Measurements from ENCODE around the gene CHAF1B. TPM values are rescaled to one million over a fixed set of nuclear protein-coding genes. Genes with fewer than 3 reads are reported as not detected.
"Not testable (repeated sequence)": the region's sequence is repeated elsewhere in the genome, so short reads cannot be mapped to it uniquely, and the experiment has no call there.

The CHAF1B gene
- 52.7 and 53.4 TPM in 2 replicates for total RNA-seq (2021)
- Bru-seq, nascent RNA: percentile 84 among the genes with signal in this experiment
- percentile 85 among the genes with signal in this experiment for BruChase-seq, experiment 1, labeled RNA remaining after a 2-hour chase
- BruChase-seq, experiment 2, labeled RNA remaining after a 6-hour chase: percentile 92 among the genes with signal in this experiment
- long read RNA-seq, full-length matches to known transcripts: 161 of 236 reads
- long read RNA-seq, partial matches to known transcripts: 6 of 236 reads
- long read RNA-seq, other reads (novel, unspliced or antisense): 69 of 236 reads

DNA sequence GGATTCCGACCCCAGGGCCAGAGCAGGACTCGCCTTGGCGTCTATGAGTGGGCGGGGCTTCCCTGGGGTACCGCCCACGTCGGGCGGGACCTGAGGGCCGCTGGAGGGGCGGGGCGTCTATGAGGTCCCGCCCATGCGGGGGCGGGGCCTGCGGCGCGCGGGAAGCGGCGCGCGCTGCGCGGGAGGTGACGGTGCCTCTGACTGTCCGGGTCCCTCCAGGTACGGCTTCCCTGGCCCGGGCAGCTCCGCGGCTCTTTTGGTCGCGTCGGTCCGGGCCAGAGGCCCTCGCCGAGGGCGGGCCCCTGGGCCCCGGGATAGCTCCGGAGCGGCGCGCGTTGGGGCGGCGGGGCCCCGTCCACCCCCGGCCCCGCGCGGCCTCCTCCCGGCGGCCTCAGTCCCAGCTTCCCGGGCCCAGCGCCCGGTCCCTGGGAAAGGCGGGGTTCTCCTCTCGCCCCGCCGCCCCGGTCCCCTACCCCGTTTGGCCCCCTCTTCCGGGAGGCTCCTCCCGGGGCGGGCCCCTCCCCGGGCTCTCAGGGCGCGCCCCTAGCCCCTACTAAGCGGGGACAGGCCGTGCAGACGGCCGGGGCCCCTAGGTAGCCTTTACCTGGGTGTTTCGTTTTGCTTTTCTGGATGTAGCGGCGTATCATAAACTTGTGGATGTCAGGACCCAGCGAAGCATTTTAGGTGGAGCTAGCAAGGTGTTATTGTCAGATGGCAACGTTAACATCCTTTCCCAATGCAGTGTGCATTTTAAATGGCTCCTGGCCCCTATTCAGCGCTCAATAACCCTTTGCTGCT lies at the start of gene CHAF1B:
TSS of gene CHAF1B (plus strand) at position 160 of the 798 bp plus-strand sequence. CDS start 745 bp downstream, outside the sequence.
- ChIA-PET POLR2A (ENCODE audit: low non-redundant PET) (no interaction called here), CTCF (no interaction called here)
- peak; percentile 81 for DNase-seq (ENCODE audit: low spot score)
- Histone ChIP-seq H3K27me3 (replicated peaks; ENCODE audit: insufficient read depth, low read depth, low read length, poor library complexity) (no peaks in the 10 kb centered on the region), H3K9me3 (ENCODE audit: low read depth, low read length, poor library complexity, severe bottlenecking) (no peaks in the 10 kb centered on the region), H3K4me3 (ENCODE audit: low read depth, low read length, poor library complexity, severe bottlenecking) (peak within 1 kb of the TSS; percentile 70), H3K36me3 (ENCODE audit: insufficient read depth, low read length, poor library complexity, severe bottlenecking) (peaks cover 13% of the 10 kb centered on the region), H3K4me1 (ENCODE audit: insufficient read depth, low read length, poor library complexity, severe bottlenecking) (peaks cover 24% of the 10 kb centered on the region), H3K27ac (ENCODE audit: low read depth, low read length, poor library complexity, severe bottlenecking) (peak within 1 kb of the TSS; percentile 80)
- TF ChIP-seq EZH2 (IDR thresholded peaks at IDR 0.05; ENCODE audit: borderline replicate concordance, low read depth, low read length, poor library complexity, severe bottlenecking): no peak
- TF ChIP-seq, protein P1, sequence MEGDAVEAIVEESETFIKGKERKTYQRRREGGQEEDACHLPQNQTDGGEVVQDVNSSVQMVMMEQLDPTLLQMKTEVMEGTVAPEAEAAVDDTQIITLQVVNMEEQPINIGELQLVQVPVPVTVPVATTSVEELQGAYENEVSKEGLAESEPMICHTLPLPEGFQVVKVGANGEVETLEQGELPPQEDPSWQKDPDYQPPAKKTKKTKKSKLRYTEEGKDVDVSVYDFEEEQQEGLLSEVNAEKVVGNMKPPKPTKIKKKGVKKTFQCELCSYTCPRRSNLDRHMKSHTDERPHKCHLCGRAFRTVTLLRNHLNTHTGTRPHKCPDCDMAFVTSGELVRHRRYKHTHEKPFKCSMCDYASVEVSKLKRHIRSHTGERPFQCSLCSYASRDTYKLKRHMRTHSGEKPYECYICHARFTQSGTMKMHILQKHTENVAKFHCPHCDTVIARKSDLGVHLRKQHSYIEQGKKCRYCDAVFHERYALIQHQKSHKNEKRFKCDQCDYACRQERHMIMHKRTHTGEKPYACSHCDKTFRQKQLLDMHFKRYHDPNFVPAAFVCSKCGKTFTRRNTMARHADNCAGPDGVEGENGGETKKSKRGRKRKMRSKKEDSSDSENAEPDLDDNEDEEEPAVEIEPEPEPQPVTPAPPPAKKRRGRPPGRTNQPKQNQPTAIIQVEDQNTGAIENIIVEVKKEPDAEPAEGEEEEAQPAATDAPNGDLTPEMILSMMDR (conservative IDR thresholded peaks at IDR 0.05; ENCODE audit: low read depth, low read length): no peak
- BruUV-seq (replicated peaks): no TSS peak
- intact Hi-C loops (cut with micrococcal nuclease; ENCODE audit: unreplicated experiment): loop anchor here (2.0 to 5.0 kb wide), 2 partner anchors 228 to 245 kb away; partner anchors contain the start of gene DOP1B

DNA sequence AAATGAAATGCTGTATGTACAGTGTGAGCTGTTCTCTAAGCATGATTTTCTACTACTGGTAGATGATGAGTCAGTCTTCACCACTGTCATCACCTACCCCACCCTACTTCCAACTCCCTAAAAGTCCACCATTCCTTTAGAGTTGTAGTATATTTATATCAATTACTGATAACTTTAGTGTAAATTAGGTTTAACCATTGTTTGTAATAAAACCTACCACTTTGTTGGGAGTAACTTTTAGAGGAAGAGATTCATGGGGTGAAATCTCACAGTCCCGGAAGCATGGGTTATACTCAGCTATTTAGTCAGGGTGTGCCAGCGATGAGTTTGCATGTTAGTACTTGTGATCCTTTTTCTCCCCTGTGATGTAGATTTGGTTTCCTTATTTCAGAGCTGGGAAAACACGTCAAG lies 48.1 kb upstream of the CHAF1B start:
- H3K27me3 ChIP-seq (replicated peaks; ENCODE audit: insufficient read depth, low read depth, low read length, poor library complexity): no peaks in the 10 kb centered on the region
- H3K27ac ChIP-seq (ENCODE audit: low read depth, low read length, poor library complexity, severe bottlenecking): no peak overlapping the region
- H3K4me1 ChIP-seq (ENCODE audit: insufficient read depth, low read length, poor library complexity, severe bottlenecking): no peaks in the 10 kb centered on the region
- peaks cover 53% of the 10 kb centered on the region for H3K36me3 ChIP-seq (ENCODE audit: insufficient read depth, low read length, poor library complexity, severe bottlenecking)
- POLR2A ChIA-PET (ENCODE audit: low non-redundant PET): no interaction called here
- intact Hi-C loops (cut with micrococcal nuclease; ENCODE audit: unreplicated experiment): no loop called here
- TF ChIP-seq, protein P1 (conservative IDR thresholded peaks at IDR 0.05; ENCODE audit: low read depth, low read length): no peak
- CTCF ChIA-PET: no interaction called here
- no peak overlapping the region for H3K4me3 ChIP-seq (ENCODE audit: low read depth, low read length, poor library complexity, severe bottlenecking)
- no TSS peak for BruUV-seq (replicated peaks)
- no peaks in the 10 kb centered on the region for H3K9me3 ChIP-seq (ENCODE audit: low read depth, low read length, poor library complexity, severe bottlenecking)
- no peak for DNase-seq (ENCODE audit: low spot score)

DNA sequence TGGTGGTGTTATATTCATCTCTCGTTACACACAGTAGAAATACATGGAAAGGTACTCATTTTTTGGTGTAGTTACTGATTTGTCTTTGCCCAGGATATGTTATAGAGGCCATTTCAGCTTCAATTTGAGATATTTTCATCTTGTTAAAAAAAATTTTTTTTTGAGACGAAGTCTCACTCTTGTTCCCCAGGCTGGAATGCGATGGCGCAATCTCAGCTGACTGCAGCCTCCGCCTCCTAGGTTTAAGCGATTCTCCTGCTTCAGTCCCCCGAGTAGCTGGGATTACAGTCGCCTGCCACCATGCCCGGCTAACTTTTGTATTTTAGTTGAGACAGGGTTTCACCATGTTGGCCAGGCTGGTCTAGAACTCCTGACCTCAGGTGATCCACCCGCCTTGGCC lies 46.2 kb upstream of the CHAF1B start:
- no peaks in the 10 kb centered on the region for H3K9me3 ChIP-seq (ENCODE audit: low read depth, low read length, poor library complexity, severe bottlenecking)

DNA sequence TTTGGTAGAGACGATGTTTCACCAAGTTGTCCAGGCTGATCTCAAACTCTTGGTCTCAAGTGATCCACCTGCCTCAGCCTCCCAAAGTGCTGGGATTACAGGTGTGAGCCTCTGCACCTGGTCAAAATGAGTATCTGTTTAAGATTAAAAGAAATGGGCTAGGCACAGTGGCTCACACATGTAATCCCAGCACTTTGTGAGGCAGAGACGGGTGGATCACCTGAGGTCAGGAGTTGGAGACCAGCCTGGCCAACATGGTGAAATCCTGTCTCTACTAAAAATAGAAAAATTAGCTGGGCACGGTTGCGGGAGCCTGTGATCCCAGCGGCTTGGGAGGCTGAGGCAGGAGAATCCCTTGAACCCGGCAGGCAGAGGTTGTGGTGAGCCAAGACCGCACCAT lies 42.6 kb upstream of the CHAF1B start:
- H3K4me1 ChIP-seq (ENCODE audit: insufficient read depth, low read length, poor library complexity, severe bottlenecking); intact Hi-C loops (cut with micrococcal nuclease; ENCODE audit: unreplicated experiment); POLR2A ChIA-PET (ENCODE audit: low non-redundant PET); H3K27me3 ChIP-seq (replicated peaks; ENCODE audit: insufficient read depth, low read depth, low read length, poor library complexity); CTCF ChIA-PET; H3K27ac ChIP-seq (ENCODE audit: low read depth, low read length, poor library complexity, severe bottlenecking); DNase-seq (ENCODE audit: low spot score); H3K9me3 ChIP-seq (ENCODE audit: low read depth, low read length, poor library complexity, severe bottlenecking); H3K4me3 ChIP-seq (ENCODE audit: low read depth, low read length, poor library complexity, severe bottlenecking); BruUV-seq (replicated peaks): not testable (repeated sequence)
- H3K36me3 ChIP-seq (ENCODE audit: insufficient read depth, low read length, poor library complexity, severe bottlenecking): peaks cover 82% of the 10 kb centered on the region

More for the DNA sequence above, 46.2 kb upstream of the CHAF1B start:
- TF ChIP-seq, protein P1 (conservative IDR thresholded peaks at IDR 0.05; ENCODE audit: low read depth, low read length): no peak
- TF ChIP-seq EZH2 (IDR thresholded peaks at IDR 0.05; ENCODE audit: borderline replicate concordance, low read depth, low read length, poor library complexity, severe bottlenecking): no peak
- Histone ChIP-seq H3K4me3 (ENCODE audit: low read depth, low read length, poor library complexity, severe bottlenecking) (no peak overlapping the region), H3K4me1 (ENCODE audit: insufficient read depth, low read length, poor library complexity, severe bottlenecking) (no peaks in the 10 kb centered on the region), H3K27me3 (replicated peaks; ENCODE audit: insufficient read depth, low read depth, low read length, poor library complexity) (no peaks in the 10 kb centered on the region), H3K36me3 (ENCODE audit: insufficient read depth, low read length, poor library complexity, severe bottlenecking) (peaks cover 58% of the 10 kb centered on the region), H3K27ac (ENCODE audit: low read depth, low read length, poor library complexity, severe bottlenecking) (no peak overlapping the region)
- CTCF ChIA-PET: no interaction called here
- POLR2A ChIA-PET (ENCODE audit: low non-redundant PET): no interaction called here
- DNase-seq (ENCODE audit: low spot score): no peak
- no TSS peak for BruUV-seq (replicated peaks)
- intact Hi-C loops (cut with micrococcal nuclease; ENCODE audit: unreplicated experiment): no loop called here

All from A673 (cell line).